ENCODE data around the gene CSK. TPM values are rescaled to one million over a fixed set of nuclear protein-coding genes. Genes with fewer than 3 reads are reported as not detected.

Gene CSK
- total and polyA plus RNA-seq, 2 of the 8 experiments (the other 6 are each of a cell fraction or from before 2014, with no cell fraction given), result 13.7 to 50.2 TPM

- TF ChIP-seq, protein P1, sequence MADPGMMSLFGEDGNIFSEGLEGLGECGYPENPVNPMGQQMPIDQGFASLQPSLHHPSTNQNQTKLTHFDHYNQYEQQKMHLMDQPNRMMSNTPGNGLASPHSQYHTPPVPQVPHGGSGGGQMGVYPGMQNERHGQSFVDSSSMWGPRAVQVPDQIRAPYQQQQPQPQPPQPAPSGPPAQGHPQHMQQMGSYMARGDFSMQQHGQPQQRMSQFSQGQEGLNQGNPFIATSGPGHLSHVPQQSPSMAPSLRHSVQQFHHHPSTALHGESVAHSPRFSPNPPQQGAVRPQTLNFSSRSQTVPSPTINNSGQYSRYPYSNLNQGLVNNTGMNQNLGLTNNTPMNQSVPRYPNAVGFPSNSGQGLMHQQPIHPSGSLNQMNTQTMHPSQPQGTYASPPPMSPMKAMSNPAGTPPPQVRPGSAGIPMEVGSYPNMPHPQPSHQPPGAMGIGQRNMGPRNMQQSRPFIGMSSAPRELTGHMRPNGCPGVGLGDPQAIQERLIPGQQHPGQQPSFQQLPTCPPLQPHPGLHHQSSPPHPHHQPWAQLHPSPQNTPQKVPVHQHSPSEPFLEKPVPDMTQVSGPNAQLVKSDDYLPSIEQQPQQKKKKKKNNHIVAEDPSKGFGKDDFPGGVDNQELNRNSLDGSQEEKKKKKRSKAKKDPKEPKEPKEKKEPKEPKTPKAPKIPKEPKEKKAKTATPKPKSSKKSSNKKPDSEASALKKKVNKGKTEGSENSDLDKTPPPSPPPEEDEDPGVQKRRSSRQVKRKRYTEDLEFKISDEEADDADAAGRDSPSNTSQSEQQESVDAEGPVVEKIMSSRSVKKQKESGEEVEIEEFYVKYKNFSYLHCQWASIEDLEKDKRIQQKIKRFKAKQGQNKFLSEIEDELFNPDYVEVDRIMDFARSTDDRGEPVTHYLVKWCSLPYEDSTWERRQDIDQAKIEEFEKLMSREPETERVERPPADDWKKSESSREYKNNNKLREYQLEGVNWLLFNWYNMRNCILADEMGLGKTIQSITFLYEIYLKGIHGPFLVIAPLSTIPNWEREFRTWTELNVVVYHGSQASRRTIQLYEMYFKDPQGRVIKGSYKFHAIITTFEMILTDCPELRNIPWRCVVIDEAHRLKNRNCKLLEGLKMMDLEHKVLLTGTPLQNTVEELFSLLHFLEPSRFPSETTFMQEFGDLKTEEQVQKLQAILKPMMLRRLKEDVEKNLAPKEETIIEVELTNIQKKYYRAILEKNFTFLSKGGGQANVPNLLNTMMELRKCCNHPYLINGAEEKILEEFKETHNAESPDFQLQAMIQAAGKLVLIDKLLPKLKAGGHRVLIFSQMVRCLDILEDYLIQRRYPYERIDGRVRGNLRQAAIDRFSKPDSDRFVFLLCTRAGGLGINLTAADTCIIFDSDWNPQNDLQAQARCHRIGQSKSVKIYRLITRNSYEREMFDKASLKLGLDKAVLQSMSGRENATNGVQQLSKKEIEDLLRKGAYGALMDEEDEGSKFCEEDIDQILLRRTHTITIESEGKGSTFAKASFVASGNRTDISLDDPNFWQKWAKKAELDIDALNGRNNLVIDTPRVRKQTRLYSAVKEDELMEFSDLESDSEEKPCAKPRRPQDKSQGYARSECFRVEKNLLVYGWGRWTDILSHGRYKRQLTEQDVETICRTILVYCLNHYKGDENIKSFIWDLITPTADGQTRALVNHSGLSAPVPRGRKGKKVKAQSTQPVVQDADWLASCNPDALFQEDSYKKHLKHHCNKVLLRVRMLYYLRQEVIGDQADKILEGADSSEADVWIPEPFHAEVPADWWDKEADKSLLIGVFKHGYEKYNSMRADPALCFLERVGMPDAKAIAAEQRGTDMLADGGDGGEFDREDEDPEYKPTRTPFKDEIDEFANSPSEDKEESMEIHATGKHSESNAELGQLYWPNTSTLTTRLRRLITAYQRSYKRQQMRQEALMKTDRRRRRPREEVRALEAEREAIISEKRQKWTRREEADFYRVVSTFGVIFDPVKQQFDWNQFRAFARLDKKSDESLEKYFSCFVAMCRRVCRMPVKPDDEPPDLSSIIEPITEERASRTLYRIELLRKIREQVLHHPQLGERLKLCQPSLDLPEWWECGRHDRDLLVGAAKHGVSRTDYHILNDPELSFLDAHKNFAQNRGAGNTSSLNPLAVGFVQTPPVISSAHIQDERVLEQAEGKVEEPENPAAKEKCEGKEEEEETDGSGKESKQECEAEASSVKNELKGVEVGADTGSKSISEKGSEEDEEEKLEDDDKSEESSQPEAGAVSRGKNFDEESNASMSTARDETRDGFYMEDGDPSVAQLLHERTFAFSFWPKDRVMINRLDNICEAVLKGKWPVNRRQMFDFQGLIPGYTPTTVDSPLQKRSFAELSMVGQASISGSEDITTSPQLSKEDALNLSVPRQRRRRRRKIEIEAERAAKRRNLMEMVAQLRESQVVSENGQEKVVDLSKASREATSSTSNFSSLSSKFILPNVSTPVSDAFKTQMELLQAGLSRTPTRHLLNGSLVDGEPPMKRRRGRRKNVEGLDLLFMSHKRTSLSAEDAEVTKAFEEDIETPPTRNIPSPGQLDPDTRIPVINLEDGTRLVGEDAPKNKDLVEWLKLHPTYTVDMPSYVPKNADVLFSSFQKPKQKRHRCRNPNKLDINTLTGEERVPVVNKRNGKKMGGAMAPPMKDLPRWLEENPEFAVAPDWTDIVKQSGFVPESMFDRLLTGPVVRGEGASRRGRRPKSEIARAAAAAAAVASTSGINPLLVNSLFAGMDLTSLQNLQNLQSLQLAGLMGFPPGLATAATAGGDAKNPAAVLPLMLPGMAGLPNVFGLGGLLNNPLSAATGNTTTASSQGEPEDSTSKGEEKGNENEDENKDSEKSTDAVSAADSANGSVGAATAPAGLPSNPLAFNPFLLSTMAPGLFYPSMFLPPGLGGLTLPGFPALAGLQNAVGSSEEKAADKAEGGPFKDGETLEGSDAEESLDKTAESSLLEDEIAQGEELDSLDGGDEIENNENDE (IDR thresholded peaks at IDR 0.05; ENCODE audit: insufficient replicate concordance, low read length), result no peak
- TF ChIP-seq, protein P2, sequence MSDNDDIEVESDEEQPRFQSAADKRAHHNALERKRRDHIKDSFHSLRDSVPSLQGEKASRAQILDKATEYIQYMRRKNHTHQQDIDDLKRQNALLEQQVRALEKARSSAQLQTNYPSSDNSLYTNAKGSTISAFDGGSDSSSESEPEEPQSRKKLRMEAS (IDR thresholded peaks at IDR 0.05), result peak; percentile 25; the same call in 1 of the 2 replicates
- TF ChIP-seq EGR1 (IDR thresholded peaks at IDR 0.05; ENCODE audit: borderline replicate concordance, low read depth, low read length) (peak; percentile 18; the same call in 1 of the 2 replicates), PHF8 (conservative IDR thresholded peaks at IDR 0.05; ENCODE audit: low read depth, low read length) (no peak), YY1 (IDR thresholded peaks at IDR 0.05; ENCODE audit: low read depth, low read length) (peak; percentile 62; the same call in 1 of the 2 replicates), RAD21 (IDR thresholded peaks at IDR 0.05 in 1 of 2, conservative IDR thresholded peaks at IDR 0.05 in 1 of 2; ENCODE audit: low read depth in 2 of 2, low read length in 2 of 2) (peak; percentile 62 to 76), TAF7 (optimal IDR thresholded peaks at IDR 0.05; ENCODE audit: borderline replicate concordance, low read depth, low read length) (peak; percentile 25), E2F6 (IDR thresholded peaks at IDR 0.05) (no peak), SP4 (IDR thresholded peaks at IDR 0.05; ENCODE audit: low read length) (peak; percentile 55; the same call in 1 of the 2 replicates), MAFK (IDR thresholded peaks at IDR 0.05; ENCODE audit: low read depth, low read length) (peak; percentile 58; the same call in 1 of the 2 replicates)
Measured at GRCh38 chr15:74835312-74835823, 53.5 kb downstream of the CSK start (continued).
